GM12892 (cell line): ENCODE data around the gene MEGF11.

ENCODE experiments used
- POLR2A ChIP-seq: IDR thresholded peaks from 2 replicates; pipeline ENCODE4 v1.6.1; 2011; ENCODE audit warnings: low read depth, low read length, control low read depth
- TAF1 ChIP-seq: IDR thresholded peaks from 2 replicates; pipeline ENCODE4 v1.6.1; 2011; ENCODE audit warnings: low read depth, mild to moderate bottlenecking, control low read depth, low read length, borderline replicate concordance

GRCh38 chr15:65901836-65902235 lies 351.7 kb downstream of the MEGF11 start:
- no peak for TF ChIP-seq TAF1
- no peak for TF ChIP-seq POLR2A
